Right lobe of liver (tissue), 6 donors: ENCODE measurements around the gene EPO. TPM values are rescaled to one million over a fixed set of nuclear protein-coding genes. Genes with fewer than 3 reads are reported as not detected.
A peak's percentile ranks its signal among the peaks of the same experiment; 100 is the strongest.
"Not testable (repeated sequence)": the region's sequence is repeated elsewhere in the genome, so short reads cannot be mapped to it uniquely, and the experiment has no call there.

Experiments used
- ATAC-seq, 4 donors: fragments of 200-7000 bp; cut with Tn5 transposase; one replicate each; pipeline ENCODE4 v1.9.1; 2020; ENCODE audit warnings: mild to moderate bottlenecking in 4 of 4, moderate library complexity in 4 of 4
- DNase-seq, 3 donors: peaks; one replicate each; pipeline ENCODE4 v3.0.0-alpha.2; 2020
- H3K27ac ChIP-seq, 3 donors: fragments of 200-600 bp; one replicate each; pipeline ENCODE4 v1.8.0; 2022
- H3K27me3 ChIP-seq, 2 donors: fragments of 200-600 bp; one replicate each; pipeline ENCODE4 v1.8.0; 2022
- H3K36me3 ChIP-seq, 4 donors: fragments of 200-600 bp; sonication (generic) in 1 of 4; one replicate each; pipeline versions ENCODE4 v1.5.1 to v1.8.0; 2017 to 2022; ENCODE audit warnings: control low read depth in 1 of 4
- H3K4me1 ChIP-seq, 4 donors: fragments of 200-600 bp; sonication (generic) in 1 of 4; one replicate each; pipeline versions ENCODE4 v1.5.1 to v1.8.0; 2017 to 2022; ENCODE audit warnings: control low read depth in 1 of 4
- H3K4me3 ChIP-seq, 3 donors: fragments of 200-600 bp; one replicate each; pipeline ENCODE4 v1.8.0; 2022
- H3K9me3 ChIP-seq, 4 donors: fragments of 200-600 bp; sonication (generic) in 1 of 4; one replicate each; pipeline versions ENCODE4 v1.5.1 to v1.8.0; 2017 to 2022; ENCODE audit warnings: control low read depth in 1 of 4
- POLR2A ChIP-seq: fragments of 450-650 bp; IDR thresholded peaks from one replicate; pipeline ENCODE4 v1.6.1; 2017; ENCODE audit warnings: antibody characterized with exemption, mild to moderate bottlenecking
- WGBS: methylation state at CpG from one replicate; pipeline ENCODE4 v1.1.6; 2018; ENCODE audit warnings: low coverage, low lambda C conversion rate; ENCODE audit not compliant: insufficient coverage; ENCODE audit errors: missing lambda C conversion rate; 5-methylcytosine and 5-hydroxymethylcytosine counted together
- intact Hi-C, 2 donors: fragments of 100-400 bp; cut with DNase I; formaldehyde crosslinking; loops; one replicate each; pipeline versions ENCODE4 v1.11.2 to v1.14.1; 2022
- total RNA-seq, 6 experiments: library from RNA; depleted of rRNA in 2 of 6; stranded (reverse); fragments of >200 nt in 2 of 6; fragmentation: NEBNext Ultra II Directional in 3 of 6; extraction: Animal tissue kit (Norgen Biotek cat#: 25700) in 3 of 6; gene quantifications; one replicate each; pipeline versions ENCODE4 v1.1.0 to v1.2.4, GENCODE V29; 2016 to 2023
- TF ChIP-seq, protein P1 (sequence below), 4 donors: fragments of 200-600 bp in 3 of 4; fragments of 450-650 bp in 1 of 4; IDR thresholded peaks; one replicate each; pipeline versions ENCODE4 v1.5.1 to v1.8.0; 2016 to 2022; ENCODE audit warnings: antibody characterized with exemption in 4 of 4, mild to moderate bottlenecking in 2 of 4
- donor health status: DM: no; HTN: yes; CAD: no.
- donor health status: DM: no; HTN: no; CAD: no.
- donor health status: DM: no; HTN: no; CAD: no.
- donor health status: DM: no; HTN: yes; CAD: no.
- donor health status: DM: no; HTN: yes; CAD: no.

EPO gene
- total RNA-seq, 6 experiments from 2014 or later = 0.20 to 84.5 (median 12.7) TPM

DNA sequence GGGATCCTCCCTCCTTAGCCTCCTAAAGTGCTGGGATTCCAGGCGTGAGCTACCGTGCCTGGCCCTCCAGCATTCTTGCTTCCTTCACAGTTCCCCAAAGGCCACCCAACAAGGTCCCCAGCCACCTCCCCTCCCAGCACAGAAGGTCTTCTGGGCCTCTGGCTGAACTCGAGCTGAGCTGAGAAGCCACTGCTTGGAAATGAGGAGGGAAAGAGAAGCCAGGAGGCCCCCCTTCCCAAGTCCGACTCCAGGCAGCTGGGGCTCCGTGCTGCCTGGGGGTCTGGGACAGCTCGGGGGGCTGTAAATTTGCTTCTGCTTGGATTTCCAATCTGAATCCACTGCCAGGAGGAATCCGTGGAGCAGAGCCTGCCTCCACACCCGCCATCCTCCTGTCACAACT lies 5.5 kb upstream of the EPO start:
- Histone ChIP-seq H3K4me3 (no peak overlapping the region), H3K27ac (no peak overlapping the region), H3K9me3 (no peaks in the 10 kb centered on the region), H3K27me3 (no peaks in the 10 kb centered on the region), H3K4me1 (peaks cover 0 to 11% (median 6%) of the 10 kb centered on the region in 4 donors), H3K36me3 (no peaks in the 10 kb centered on the region)
- 76% methylated on average over 5 of the region's 8 CpGs for WGBS
- intact Hi-C loops = loop anchor here in 1 of 2 donors (10.0 kb wide), 1 partner anchor 140 kb away; the partner anchor contains the start of gene SLC12A9
- TF ChIP-seq, protein P1, sequence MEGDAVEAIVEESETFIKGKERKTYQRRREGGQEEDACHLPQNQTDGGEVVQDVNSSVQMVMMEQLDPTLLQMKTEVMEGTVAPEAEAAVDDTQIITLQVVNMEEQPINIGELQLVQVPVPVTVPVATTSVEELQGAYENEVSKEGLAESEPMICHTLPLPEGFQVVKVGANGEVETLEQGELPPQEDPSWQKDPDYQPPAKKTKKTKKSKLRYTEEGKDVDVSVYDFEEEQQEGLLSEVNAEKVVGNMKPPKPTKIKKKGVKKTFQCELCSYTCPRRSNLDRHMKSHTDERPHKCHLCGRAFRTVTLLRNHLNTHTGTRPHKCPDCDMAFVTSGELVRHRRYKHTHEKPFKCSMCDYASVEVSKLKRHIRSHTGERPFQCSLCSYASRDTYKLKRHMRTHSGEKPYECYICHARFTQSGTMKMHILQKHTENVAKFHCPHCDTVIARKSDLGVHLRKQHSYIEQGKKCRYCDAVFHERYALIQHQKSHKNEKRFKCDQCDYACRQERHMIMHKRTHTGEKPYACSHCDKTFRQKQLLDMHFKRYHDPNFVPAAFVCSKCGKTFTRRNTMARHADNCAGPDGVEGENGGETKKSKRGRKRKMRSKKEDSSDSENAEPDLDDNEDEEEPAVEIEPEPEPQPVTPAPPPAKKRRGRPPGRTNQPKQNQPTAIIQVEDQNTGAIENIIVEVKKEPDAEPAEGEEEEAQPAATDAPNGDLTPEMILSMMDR (IDR thresholded peaks at IDR 0.05) = no peak
- no peak for TF ChIP-seq POLR2A
- DNase-seq (no peak), ATAC-seq (no peak)

DNA sequence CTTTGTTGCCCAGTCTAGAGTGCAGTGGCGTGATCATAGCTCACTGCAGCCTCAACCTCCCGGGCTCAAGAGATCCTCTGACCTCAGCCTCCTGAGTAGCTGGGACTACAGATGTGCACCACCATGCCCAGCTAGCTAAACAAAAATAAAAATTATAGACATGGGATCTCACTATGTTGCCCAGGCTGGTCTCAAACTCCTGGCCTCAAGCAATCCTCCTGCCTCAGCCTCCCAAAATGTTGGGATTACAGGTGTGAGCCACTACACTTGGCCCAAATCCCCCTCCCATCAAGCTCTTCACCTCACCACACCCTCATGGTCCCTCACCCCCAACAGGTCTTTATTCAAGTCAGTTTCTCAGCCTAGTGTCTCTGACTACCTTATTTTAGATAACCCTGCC lies 3.2 kb upstream of the EPO start:
- H3K4me1 ChIP-seq = peaks cover 0 to 26% (median 4%) of the 10 kb centered on the region in 4 donors
- H3K27ac ChIP-seq, DNase-seq, H3K9me3 ChIP-seq, H3K27me3 ChIP-seq, H3K4me3 ChIP-seq, ATAC-seq, H3K36me3 ChIP-seq: not testable (repeated sequence)
- 93% methylated on average over 2 of the region's 2 CpGs for whole genome bisulfite sequencing
- intact Hi-C loops = loop anchor here in 1 of 2 donors (10.0 kb wide), 1 partner anchor 138 kb away; the partner anchor contains the start of gene SLC12A9

DNA sequence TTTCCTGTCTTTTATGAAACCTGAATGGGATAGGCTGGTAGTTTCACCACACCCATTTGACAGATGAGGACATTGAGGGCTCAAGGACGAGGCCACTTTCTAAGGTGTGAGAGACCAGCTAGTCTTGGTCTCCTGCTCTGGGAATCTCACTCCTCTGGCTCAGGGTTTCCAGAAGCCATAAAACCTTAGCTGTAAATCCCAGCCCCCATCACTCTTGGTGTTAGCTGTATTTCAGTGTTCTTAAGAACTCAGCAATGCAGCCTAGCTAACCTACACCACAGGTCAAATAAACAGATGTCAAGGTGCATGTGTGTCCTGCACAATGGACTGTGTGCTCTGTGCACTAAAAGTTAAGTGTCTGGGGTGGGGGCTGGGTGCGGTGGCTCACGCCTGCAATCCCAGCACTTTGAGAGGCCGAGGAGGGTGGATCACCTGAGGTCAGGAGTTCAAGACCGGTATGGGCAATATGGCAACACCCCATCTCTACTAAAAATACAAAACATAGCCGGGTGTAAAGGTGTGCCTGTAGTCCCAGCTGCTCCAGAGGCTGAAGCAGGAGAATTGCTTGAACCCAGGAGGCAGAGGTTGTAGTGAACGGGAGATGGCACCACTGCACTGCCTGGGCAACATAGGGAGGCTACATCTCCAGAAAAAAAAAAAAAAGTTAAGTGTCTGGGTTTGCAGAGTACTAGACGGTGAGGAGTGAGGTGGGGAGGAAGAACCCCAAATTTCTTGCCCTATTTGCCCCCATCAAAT lies 567 bp upstream of the EPO start:
- TF ChIP-seq, protein P1 (IDR thresholded peaks at IDR 0.05) = peak in 2 of 4 donors; percentile 23 to 28
- TF ChIP-seq POLR2A = no peak
- DNase-seq = no peak
- Histone ChIP-seq H3K27me3 (no peaks in the 10 kb centered on the region), H3K27ac (no peak overlapping the region), H3K4me1 (peaks cover 0 to 46% (median 15%) of the 10 kb centered on the region in 4 donors), H3K36me3 (no peaks in the 10 kb centered on the region), H3K4me3 (peak overlapping the region in 2 of 3 donors; percentile 48 to 60), H3K9me3 (no peaks in the 10 kb centered on the region)
- ATAC-seq = peak in 2 of 4 donors; percentile 4 to 20
- intact Hi-C loops = loop anchor here in 1 of 2 donors (10.0 kb wide), 1 partner anchor 135 kb away; the partner anchor contains the start of gene SLC12A9
- 20% methylated on average over 7 of the region's 8 CpGs for WGBS

DNA sequence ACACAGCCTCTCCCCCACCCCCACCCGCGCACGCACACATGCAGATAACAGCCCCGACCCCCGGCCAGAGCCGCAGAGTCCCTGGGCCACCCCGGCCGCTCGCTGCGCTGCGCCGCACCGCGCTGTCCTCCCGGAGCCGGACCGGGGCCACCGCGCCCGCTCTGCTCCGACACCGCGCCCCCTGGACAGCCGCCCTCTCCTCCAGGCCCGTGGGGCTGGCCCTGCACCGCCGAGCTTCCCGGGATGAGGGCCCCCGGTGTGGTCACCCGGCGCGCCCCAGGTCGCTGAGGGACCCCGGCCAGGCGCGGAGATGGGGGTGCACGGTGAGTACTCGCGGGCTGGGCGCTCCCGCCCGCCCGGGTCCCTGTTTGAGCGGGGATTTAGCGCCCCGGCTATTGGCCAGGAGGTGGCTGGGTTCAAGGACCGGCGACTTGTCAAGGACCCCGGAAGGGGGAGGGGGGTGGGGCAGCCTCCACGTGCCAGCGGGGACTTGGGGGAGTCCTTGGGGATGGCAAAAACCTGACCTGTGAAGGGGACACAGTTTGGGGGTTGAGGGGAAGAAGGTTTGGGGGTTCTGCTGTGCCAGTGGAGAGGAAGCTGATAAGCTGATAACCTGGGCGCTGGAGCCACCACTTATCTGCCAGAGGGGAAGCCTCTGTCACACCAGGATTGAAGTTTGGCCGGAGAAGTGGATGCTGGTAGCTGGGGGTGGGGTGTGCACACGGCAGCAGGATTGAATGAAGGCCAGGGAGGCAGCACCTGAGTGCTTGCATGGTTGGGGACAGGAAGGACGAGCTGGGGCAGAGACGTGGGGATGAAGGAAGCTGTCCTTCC lies 620 bp downstream of the EPO start:
- intact Hi-C loops = no loop called here

More for the DNA sequence above, 620 bp downstream of the EPO start:
- H3K9me3 ChIP-seq = no peaks in the 10 kb centered on the region
- peak; percentile 72 to 82 (median 76) for DNase-seq
- H3K4me3 ChIP-seq = peak overlapping the region; percentile 41 to 60 (median 48)
- 4% methylated on average over 25 of the region's 56 CpGs for WGBS
- no peaks in the 10 kb centered on the region for H3K36me3 ChIP-seq
- peak; percentile 47 to 64 (median 59) for ATAC-seq
- peak; percentile 44 for TF ChIP-seq POLR2A
- TF ChIP-seq, protein P1 (IDR thresholded peaks at IDR 0.05) = no peak
- peaks cover 0 to 51% (median 17%) of the 10 kb centered on the region in 4 donors for H3K4me1 ChIP-seq
- H3K27me3 ChIP-seq = no peaks in the 10 kb centered on the region
- H3K27ac ChIP-seq = peak overlapping the region in 1 of 3 donors; percentile 83
